ENCODE results near the gene PLP2.

The PLP2 gene

GRCh38 chrX:49221868-49222267 lies 50.2 kb downstream of the PLP2 start:
- no peak for TF ChIP-seq CTCF (conservative IDR thresholded peaks at IDR 0.05; ENCODE audit: control insufficient read depth, insufficient read depth, low read depth, low read length)
- no peak overlapping the region for H3K4me3 ChIP-seq (ENCODE audit: control insufficient read depth, low read depth, low read length)
- no peak for DNase-seq (ENCODE audit: low read depth)
